ENCODE measurements around the gene TSHZ2.
"Not testable (repeated sequence)": the region's sequence is repeated elsewhere in the genome, so short reads cannot be mapped to it uniquely, and the experiment has no call there.

TSHZ2 gene

GRCh38 chr20:53411891-53412290 is 439.7 kb downstream of the TSHZ2 start:
- TF ChIP-seq FOXA1 (IDR thresholded peaks at IDR 0.05) = no peak
- no peak for TF ChIP-seq ARNT (IDR thresholded peaks at IDR 0.05)
- TF ChIP-seq FOXK2 (IDR thresholded peaks at IDR 0.05) = no peak
- no peak for TF ChIP-seq ZNF384 (IDR thresholded peaks at IDR 0.05)
- TF ChIP-seq L3MBTL2 (conservative IDR thresholded peaks at IDR 0.05) = no peak
- TF ChIP-seq CTBP1 (IDR thresholded peaks at IDR 0.05; ENCODE audit: borderline replicate concordance) = no peak
- no peak for TF ChIP-seq SUZ12 (IDR thresholded peaks at IDR 0.05)
- TF ChIP-seq HDGF (IDR thresholded peaks at IDR 0.05; ENCODE audit: borderline replicate concordance) = no peak
- no peak for TF ChIP-seq NFRKB (IDR thresholded peaks at IDR 0.05)
- no peak for TF ChIP-seq FOXM1 (IDR thresholded peaks at IDR 0.05; ENCODE audit: borderline replicate concordance)
- TF ChIP-seq ELF4 (IDR thresholded peaks at IDR 0.05) = no peak
- no peak for TF ChIP-seq LEF1 (IDR thresholded peaks at IDR 0.05; ENCODE audit: borderline replicate concordance)
- no peak for TF ChIP-seq TARDBP (IDR thresholded peaks at IDR 0.05)
- no peak for TF ChIP-seq PKNOX1 (IDR thresholded peaks at IDR 0.05)
- no peak for TF ChIP-seq SP1 (IDR thresholded peaks at IDR 0.05)
- no peak for TF ChIP-seq BHLHE40 (IDR thresholded peaks at IDR 0.05; ENCODE audit: borderline replicate concordance)
- ChIA-PET POLR2A (no interaction called here), CTCF (no interaction called here)
- DNase-seq (ENCODE audit: extremely low spot score) = no peak

- ChIA-PET CTCF (interaction anchor here (0.6 kb wide), 1 partner anchor 135 kb away, joined by 3 read pairs; no protein-coding TSS in a partner anchor), POLR2A (no interaction called here)
- TF ChIP-seq ELF4 (IDR thresholded peaks at IDR 0.05) (no peak), LEF1 (IDR thresholded peaks at IDR 0.05; ENCODE audit: borderline replicate concordance) (no peak), ARNT (IDR thresholded peaks at IDR 0.05) (no peak), BHLHE40 (IDR thresholded peaks at IDR 0.05; ENCODE audit: borderline replicate concordance) (no peak), ZNF384 (IDR thresholded peaks at IDR 0.05) (no peak), SP1 (IDR thresholded peaks at IDR 0.05) (no peak), FOXK2 (IDR thresholded peaks at IDR 0.05) (no peak)
- DNase-seq (ENCODE audit: extremely low spot score) = no peak
Measured at GRCh38 chr20:53412577-53413185, 440.5 kb downstream of the TSHZ2 start.

- peak; percentile 17 for DNase-seq (ENCODE audit: extremely low spot score)
- POLR2A ChIA-PET = no interaction called here
- CTCF ChIA-PET = no interaction called here
- no peak for TF ChIP-seq HDGF (IDR thresholded peaks at IDR 0.05; ENCODE audit: borderline replicate concordance)
- no peak for TF ChIP-seq ZNF384 (IDR thresholded peaks at IDR 0.05)
- no peak for TF ChIP-seq L3MBTL2 (conservative IDR thresholded peaks at IDR 0.05)
- TF ChIP-seq LEF1 (IDR thresholded peaks at IDR 0.05; ENCODE audit: borderline replicate concordance) = no peak
- TF ChIP-seq BHLHE40 (IDR thresholded peaks at IDR 0.05; ENCODE audit: borderline replicate concordance) = no peak
- no peak for TF ChIP-seq FOXA1 (IDR thresholded peaks at IDR 0.05)
- no peak for TF ChIP-seq ELF4 (IDR thresholded peaks at IDR 0.05)
- TF ChIP-seq CTBP1 (IDR thresholded peaks at IDR 0.05; ENCODE audit: borderline replicate concordance) = no peak
- no peak for TF ChIP-seq FOXK2 (IDR thresholded peaks at IDR 0.05)
- TF ChIP-seq FOXM1 (IDR thresholded peaks at IDR 0.05; ENCODE audit: borderline replicate concordance) = no peak
- TF ChIP-seq SUZ12 (IDR thresholded peaks at IDR 0.05) = no peak
- TF ChIP-seq PKNOX1 (IDR thresholded peaks at IDR 0.05) = no peak
- no peak for TF ChIP-seq TARDBP (IDR thresholded peaks at IDR 0.05)
- no peak for TF ChIP-seq ARNT (IDR thresholded peaks at IDR 0.05)
- TF ChIP-seq NFRKB (IDR thresholded peaks at IDR 0.05) = no peak
- no peak for TF ChIP-seq SP1 (IDR thresholded peaks at IDR 0.05)
Measured at GRCh38 chr20:53413186-53413631, 441.1 kb downstream of the TSHZ2 start.

GRCh38 chr20:53413845-53414244 is 441.7 kb downstream of the TSHZ2 start:
- DNase-seq (ENCODE audit: extremely low spot score); CTCF ChIA-PET; POLR2A ChIA-PET: not testable (repeated sequence)

- ChIA-PET CTCF (no interaction called here), POLR2A (no interaction called here)
- DNase-seq (ENCODE audit: extremely low spot score) = no peak
- no peak for TF ChIP-seq CTBP1 (IDR thresholded peaks at IDR 0.05; ENCODE audit: borderline replicate concordance)
- no peak for TF ChIP-seq NFRKB (IDR thresholded peaks at IDR 0.05)
- TF ChIP-seq LEF1 (IDR thresholded peaks at IDR 0.05; ENCODE audit: borderline replicate concordance) = no peak
- no peak for TF ChIP-seq L3MBTL2 (conservative IDR thresholded peaks at IDR 0.05)
- no peak for TF ChIP-seq SP1 (IDR thresholded peaks at IDR 0.05)
- no peak for TF ChIP-seq ZNF384 (IDR thresholded peaks at IDR 0.05)
- TF ChIP-seq ARNT (IDR thresholded peaks at IDR 0.05) = no peak
- TF ChIP-seq PKNOX1 (IDR thresholded peaks at IDR 0.05) = no peak
- no peak for TF ChIP-seq FOXM1 (IDR thresholded peaks at IDR 0.05; ENCODE audit: borderline replicate concordance)
- no peak for TF ChIP-seq FOXK2 (IDR thresholded peaks at IDR 0.05)
- TF ChIP-seq FOXA1 (IDR thresholded peaks at IDR 0.05) = no peak
- TF ChIP-seq ELF4 (IDR thresholded peaks at IDR 0.05) = no peak
- TF ChIP-seq HDGF (IDR thresholded peaks at IDR 0.05; ENCODE audit: borderline replicate concordance) = no peak
- no peak for TF ChIP-seq TARDBP (IDR thresholded peaks at IDR 0.05)
- TF ChIP-seq SUZ12 (IDR thresholded peaks at IDR 0.05) = no peak
- no peak for TF ChIP-seq BHLHE40 (IDR thresholded peaks at IDR 0.05; ENCODE audit: borderline replicate concordance)
Measured at GRCh38 chr20:53419693-53420460, 447.7 kb downstream of the TSHZ2 start.

- TF ChIP-seq FOXM1 (IDR thresholded peaks at IDR 0.05; ENCODE audit: borderline replicate concordance) (no peak), L3MBTL2 (conservative IDR thresholded peaks at IDR 0.05) (no peak), SUZ12 (IDR thresholded peaks at IDR 0.05) (no peak), ARNT (IDR thresholded peaks at IDR 0.05) (no peak), ZNF384 (IDR thresholded peaks at IDR 0.05) (no peak), CTBP1 (IDR thresholded peaks at IDR 0.05; ENCODE audit: borderline replicate concordance) (no peak), PKNOX1 (IDR thresholded peaks at IDR 0.05) (no peak), FOXA1 (IDR thresholded peaks at IDR 0.05) (no peak), LEF1 (IDR thresholded peaks at IDR 0.05; ENCODE audit: borderline replicate concordance) (no peak), BHLHE40 (IDR thresholded peaks at IDR 0.05; ENCODE audit: borderline replicate concordance) (no peak), NFRKB (IDR thresholded peaks at IDR 0.05) (no peak), ELF4 (IDR thresholded peaks at IDR 0.05) (no peak), HDGF (IDR thresholded peaks at IDR 0.05; ENCODE audit: borderline replicate concordance) (no peak), FOXK2 (IDR thresholded peaks at IDR 0.05) (no peak), TARDBP (IDR thresholded peaks at IDR 0.05) (no peak), SP1 (IDR thresholded peaks at IDR 0.05) (no peak)
- ChIA-PET POLR2A (no interaction called here), CTCF (no interaction called here)
- no peak for DNase-seq (ENCODE audit: extremely low spot score)
Measured at GRCh38 chr20:53421343-53421742, 449.2 kb downstream of the TSHZ2 start.

Data from HEK293T (cell line).